GM19328 (cell line): ENCODE results near the gene ITGAD.

Experiments used
- ATAC-seq: cut with Tn5 transposase; IDR thresholded peaks from one replicate; pipeline ENCODE4 v1.9.1; 2021; ENCODE audit warnings: mild to moderate bottlenecking, moderate library complexity; ENCODE audit not compliant: unreplicated experiment

ITGAD gene

DNA sequence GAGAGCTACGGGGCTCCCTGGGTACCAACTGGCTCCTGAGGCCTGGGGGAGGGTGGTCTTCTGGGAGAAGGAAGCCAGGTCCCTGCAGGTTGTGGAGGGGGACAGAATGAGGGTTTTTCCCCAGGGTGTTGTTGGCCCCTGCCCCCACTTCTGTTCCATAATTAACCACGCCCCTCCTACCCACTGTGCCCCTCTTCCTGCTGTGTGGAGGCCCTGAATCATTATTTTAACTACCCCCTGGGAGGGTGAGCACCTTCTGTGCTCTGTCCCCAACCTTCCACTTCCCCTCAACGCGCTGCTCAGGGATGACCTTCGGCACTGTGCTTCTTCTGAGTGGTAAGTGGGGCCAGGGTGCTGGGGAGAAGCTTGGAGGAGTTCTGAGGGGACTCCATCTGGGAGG lies at the start of gene ITGAD:
Gene ITGAD, plus strand, starts transcription at position 280 of the 400 bp plus-strand sequence. Its CDS starts 26 bp downstream, at position 306.
- no peak for ATAC-seq

GRCh38 chr16:31344712-31345111 lies 48.4 kb upstream of the ITGAD start:
- ATAC-seq = peak; percentile 64

- ATAC-seq = no peak
These were observed 45.7 kb upstream of the ITGAD start for GRCh38 chr16:31347445-31347844.

- no peak for ATAC-seq
These were observed 44.6 kb upstream of the ITGAD start for GRCh38 chr16:31348579-31348978.

DNA sequence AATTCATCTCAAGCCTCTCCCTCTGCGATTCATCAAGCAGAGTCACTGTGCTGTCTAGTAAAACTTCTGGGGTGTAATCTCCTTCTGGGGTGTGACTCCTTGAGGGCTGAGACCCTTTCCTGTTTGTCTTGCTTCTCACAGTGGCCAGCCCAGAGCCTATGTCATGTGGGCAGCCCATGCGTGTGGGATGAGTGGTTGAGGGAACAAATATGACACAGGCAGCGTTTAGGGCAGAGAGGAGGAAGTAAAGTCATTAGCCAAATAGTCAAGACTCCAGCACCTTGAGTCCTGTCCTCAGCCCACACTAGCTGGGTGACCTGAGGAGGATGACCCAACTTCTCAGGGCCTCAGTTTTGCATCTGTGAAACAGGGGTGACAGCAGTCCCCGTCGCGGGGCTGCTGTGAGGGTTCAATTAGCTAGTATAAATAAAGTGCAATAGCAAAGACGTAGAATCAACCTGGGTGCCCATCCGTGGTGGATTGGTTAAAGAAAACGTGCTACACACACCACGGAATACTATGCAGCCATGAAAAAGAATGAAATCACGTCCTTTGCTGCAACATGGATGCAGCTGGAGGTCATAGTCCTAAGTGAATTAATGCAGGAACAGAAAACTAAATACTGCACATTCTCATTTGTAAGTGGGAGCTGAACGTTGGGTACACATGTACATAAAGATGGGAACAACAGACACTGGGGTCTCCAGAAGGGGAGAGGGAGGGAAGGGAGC lies 42.7 kb upstream of the ITGAD start:
- ATAC-seq = no peak

GRCh38 chr16:31351246-31351941 lies 41.7 kb upstream of the ITGAD start:
- no peak for ATAC-seq

- ATAC-seq = no peak
These were observed 41.2 kb upstream of the ITGAD start for GRCh38 chr16:31351942-31352325.

DNA sequence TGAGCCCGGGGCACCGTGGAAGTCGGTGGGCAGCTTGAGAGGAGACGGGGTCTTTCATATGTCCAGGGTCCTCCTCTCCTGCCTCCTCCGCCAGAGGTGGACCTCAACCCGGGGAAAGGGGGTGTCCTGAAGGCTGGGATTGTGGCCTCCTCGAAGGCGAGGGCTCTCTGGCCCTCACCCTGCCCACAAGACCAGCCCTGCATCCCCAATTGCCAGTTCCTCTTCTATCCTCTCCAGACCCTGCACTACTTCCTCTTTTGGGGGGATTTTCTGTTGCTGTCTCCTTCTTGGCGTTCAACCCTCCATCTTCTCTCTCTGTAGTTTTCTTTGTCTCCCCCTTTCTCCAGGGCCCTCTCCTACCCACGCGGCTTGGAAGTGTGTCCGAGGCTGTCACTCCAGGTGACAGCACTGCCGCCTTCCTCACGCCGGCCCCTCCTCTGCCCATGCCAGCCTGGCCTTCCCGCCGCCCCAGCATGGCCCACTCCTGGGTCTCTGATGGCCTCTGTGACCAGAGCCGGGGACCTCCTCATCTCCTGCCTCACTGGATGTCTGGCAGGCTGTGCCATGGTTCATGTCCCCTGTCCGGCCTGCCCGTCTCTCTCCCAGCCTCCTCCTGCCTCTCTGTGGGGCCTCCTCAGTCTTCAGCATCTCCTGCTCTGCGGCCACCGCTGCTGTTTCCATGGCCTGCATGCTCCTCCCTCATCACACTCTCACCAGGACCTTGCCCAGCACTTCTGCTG lies 40.6 kb upstream of the ITGAD start:
- ATAC-seq = no peak

DNA sequence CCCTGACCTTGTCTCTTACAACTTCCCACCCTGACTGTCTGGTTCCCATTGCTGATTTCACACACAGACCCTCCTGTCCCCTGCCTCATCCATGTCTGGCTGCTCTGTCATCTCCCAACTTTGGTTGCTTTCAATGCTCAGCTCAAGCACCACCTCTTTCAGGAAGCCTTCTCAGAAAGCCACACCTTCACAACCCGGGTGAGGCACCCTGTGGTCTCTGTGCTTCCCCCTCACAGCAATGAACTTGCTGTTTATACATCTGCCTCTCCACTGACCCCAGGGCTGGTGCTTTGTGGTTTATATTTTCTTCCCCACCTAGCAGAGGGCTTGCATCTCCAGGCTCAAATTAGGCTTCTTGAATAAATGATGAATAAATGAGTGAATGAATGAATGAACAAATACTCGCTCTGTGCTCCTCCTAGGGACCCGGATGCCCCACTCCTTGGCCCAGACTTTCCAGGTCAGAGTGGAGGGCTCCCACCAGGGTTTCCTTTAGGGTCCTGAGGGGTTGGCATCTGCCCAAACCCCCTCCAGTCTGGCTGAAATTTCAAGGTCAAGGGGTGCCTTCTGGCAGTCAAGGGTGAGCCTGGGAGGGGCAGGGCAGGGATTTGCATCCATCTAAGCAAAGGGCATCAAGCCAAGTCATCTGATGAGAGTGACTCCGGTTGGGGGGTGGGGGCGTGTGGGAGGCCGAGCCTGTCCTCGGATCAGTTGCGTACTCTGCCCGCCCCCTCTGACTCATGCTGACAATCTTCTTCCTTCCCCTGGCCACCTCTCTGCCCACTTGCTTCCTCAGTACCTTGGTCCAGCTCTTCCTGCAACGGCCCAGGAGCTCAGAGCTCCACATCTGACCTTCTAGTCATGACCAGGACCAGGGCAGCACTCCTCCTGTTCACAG lies 38.5 kb upstream of the ITGAD start, which contains the start of gene ITGAX:
Gene ITGAX, plus strand, starts transcription at position 783 of the 898 bp plus-strand sequence. Its CDS starts 79 bp downstream, at position 862.
- peak; percentile 68 for ATAC-seq

GRCh38 chr16:31355431-31356100 lies 37.6 kb upstream of the ITGAD start:
- no peak for ATAC-seq

DNA sequence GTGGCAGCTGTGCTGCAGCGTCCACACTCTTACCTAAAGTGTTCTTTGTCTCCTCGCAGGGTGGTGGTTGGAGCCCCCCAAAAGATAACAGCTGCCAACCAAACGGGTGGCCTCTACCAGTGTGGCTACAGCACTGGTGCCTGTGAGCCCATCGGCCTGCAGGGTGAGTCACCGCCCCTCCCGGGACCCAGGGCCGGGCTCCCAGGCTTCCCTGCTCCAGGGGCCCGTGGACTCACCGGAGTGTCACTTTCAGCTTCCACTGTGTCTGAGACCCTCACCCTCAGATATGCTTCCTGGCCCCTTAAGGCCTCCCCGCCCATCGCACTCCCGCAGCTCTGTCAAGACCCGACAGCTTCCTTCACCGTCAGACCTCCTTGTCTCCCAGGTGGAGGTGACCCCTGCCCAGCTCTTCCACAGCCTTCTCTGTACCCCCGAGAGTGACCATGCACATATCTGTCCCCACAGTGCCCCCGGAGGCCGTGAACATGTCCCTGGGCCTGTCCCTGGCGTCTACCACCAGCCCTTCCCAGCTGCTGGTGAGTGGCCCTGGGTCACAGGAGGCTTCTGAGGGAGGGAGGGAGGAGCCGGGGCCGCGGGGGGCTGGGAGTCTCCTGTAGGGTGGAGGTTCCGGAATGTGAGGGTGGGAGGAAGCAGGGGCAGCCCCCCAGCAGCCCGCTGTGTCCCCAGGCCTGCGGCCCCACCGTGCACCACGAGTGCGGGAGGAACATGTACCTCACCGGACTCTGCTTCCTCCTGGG lies 36.4 kb upstream of the ITGAD start:
- no peak for ATAC-seq

DNA sequence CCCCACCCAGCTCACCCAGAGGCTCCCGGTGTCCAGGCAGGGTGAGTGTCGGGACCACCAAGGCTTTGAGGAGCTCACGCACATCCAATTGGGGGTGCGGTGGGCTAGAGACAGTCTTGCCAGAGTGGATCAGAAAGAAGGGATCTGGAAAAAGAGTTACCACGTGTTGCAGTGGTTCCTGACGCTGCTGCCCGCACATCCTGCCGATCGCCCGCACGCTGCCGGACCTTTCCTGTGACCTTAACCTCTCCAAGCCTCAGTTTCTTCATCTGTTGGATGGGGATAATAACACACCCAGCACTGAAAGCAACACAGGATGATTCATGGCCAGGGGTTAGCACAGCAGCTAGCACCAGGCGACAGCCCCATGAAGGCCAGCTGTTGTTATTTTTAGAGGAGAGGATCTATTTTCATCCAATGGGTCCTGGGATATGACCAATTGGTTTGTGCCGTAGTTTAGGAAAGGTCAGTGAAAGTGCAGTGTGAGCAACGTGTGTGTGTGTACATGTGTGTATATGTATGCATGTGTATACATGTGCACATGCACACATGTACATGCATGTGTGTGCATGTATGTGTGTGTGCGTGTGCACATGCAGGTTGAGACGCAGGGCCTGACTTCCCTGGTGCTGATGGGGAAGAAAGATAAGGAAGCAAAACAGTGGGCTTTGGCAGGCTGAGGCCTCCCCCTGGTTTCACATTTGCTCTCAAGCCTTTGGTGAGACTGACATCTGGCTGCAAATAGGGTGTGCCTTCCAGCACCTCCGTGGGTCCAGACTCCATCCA lies 35.6 kb upstream of the ITGAD start:
- ATAC-seq = no peak

DNA sequence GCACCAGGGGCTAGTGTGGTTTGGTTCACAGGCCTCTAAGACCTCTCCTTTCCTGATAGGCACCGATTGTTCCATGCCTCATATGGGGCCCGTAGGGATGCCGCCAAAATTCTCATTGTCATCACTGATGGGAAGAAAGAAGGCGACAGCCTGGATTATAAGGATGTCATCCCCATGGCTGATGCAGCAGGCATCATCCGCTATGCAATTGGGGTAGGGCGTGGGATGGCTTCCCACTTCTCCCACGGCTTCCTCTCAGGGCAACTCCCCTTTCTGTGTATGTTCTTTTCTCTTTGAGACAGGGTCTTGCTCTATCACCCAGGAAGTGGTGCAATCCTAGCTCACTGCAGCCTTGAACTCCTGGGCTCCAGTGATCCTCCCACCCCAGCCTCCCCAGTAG lies 32.9 kb upstream of the ITGAD start:
- no peak for ATAC-seq

- no peak for ATAC-seq
These were observed 31.7 kb upstream of the ITGAD start for GRCh38 chr16:31361201-31362110.

DNA sequence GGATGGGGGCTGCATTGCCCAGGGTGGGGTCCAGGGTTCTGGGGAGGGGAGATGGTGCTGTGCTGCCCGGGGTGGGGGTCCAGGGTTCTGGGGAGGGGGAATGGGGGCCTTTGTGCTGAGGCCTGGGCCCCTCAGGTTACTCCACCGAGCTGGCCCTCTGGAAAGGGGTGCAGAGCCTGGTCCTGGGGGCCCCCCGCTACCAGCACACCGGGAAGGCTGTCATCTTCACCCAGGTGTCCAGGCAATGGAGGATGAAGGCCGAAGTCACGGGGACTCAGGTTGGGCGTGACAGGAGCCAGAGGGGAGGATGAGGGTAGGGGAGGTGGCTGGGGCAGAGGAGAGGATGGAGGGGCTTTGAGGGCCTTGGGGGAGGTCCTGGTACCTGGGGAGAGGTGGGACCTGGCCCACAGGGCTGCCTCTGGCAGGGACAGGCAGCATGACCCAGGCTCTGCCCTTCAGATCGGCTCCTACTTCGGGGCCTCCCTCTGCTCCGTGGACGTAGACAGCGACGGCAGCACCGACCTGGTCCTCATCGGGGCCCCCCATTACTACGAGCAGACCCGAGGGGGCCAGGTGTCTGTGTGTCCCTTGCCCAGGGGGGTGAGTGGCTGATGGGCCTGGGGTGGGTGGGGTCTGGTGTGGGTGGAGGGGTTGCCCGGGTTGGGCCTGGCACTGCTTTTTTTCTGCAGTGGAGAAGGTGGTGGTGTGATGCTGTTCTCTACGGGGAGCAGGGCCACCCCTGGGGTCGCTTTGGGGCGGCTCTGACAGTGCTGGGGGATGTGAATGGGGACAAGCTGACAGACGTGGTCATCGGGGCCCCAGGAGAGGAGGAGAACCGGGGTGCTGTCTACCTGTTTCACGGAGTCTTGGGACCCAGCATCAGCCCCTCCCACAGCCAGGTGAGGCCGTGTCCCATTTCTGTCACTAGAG lies 30.4 kb upstream of the ITGAD start:
- ATAC-seq = no peak

- ATAC-seq = no peak
These were observed 29.4 kb upstream of the ITGAD start for GRCh38 chr16:31363721-31364120.
